ENCODE data around the gene CACNA2D1. TPM values are rescaled to one million over a fixed set of nuclear protein-coding genes. Genes with fewer than 3 reads are reported as not detected.

The CACNA2D1 gene
- total and polyA plus RNA-seq, 8 donors, result 0.79 to 5.0 (median 2.1) TPM

GRCh38 chr7:82067628-82068264 is 375.8 kb downstream of the CACNA2D1 start:
- no peaks in the 10 kb centered on the region for H3K27me3 ChIP-seq
- no peak overlapping the region for H3K27ac ChIP-seq
- FAIRE-seq (no peak), ATAC-seq (no peak), DNase-seq (no peak)
- 74 to 77% methylated on average over 2 of the region's 2 CpGs for WGBS, 2 donors
- no peak overlapping the region for H3K4me3 ChIP-seq
- H3K36me3 ChIP-seq, result no peaks in the 10 kb centered on the region
- no peaks in the 10 kb centered on the region for H3K4me1 ChIP-seq
- no peak for TF ChIP-seq CTCF (IDR thresholded peaks at IDR 0.05)
- intact Hi-C loops (cut with DNase I), result no loop called here
- H3K9me3 ChIP-seq, result no peaks in the 10 kb centered on the region

- H3K4me3 ChIP-seq, result no peak overlapping the region
- TF ChIP-seq CTCF (IDR thresholded peaks at IDR 0.05), result no peak
- no peaks in the 10 kb centered on the region for H3K27me3 ChIP-seq
- no peak overlapping the region for H3K27ac ChIP-seq
- no peak for ATAC-seq
- FAIRE-seq, result no peak
- H3K9me3 ChIP-seq, result no peaks in the 10 kb centered on the region
- intact Hi-C loops (cut with DNase I), result no loop called here
- WGBS, 2 donors, result 43 to 68% methylated on average over 1 of the region's 1 CpG
- H3K4me1 ChIP-seq, result no peaks in the 10 kb centered on the region
- H3K36me3 ChIP-seq, result no peaks in the 10 kb centered on the region
- DNase-seq, result no peak
Observed at GRCh38 chr7:82057476-82057875, 386.1 kb downstream of the CACNA2D1 start.

GRCh38 chr7:82056282-82056681 is 387.3 kb downstream of the CACNA2D1 start:
- H3K9me3 ChIP-seq, result no peaks in the 10 kb centered on the region
- ATAC-seq (no peak), DNase-seq (no peak), FAIRE-seq (no peak)
- no peaks in the 10 kb centered on the region for H3K36me3 ChIP-seq
- no peak overlapping the region for H3K27ac ChIP-seq
- intact Hi-C loops (cut with DNase I), result no loop called here
- no peak for TF ChIP-seq CTCF (IDR thresholded peaks at IDR 0.05)
- 72 to 75% methylated on average over 2 of the region's 2 CpGs for WGBS, 2 donors
- no peak overlapping the region for H3K4me3 ChIP-seq
- H3K4me1 ChIP-seq, result no peaks in the 10 kb centered on the region
- no peaks in the 10 kb centered on the region for H3K27me3 ChIP-seq

GRCh38 chr7:82054544-82054943 is 389.0 kb downstream of the CACNA2D1 start:
- Histone ChIP-seq H3K36me3 (no peaks in the 10 kb centered on the region), H3K4me3 (no peak overlapping the region), H3K4me1 (no peaks in the 10 kb centered on the region), H3K27ac (no peak overlapping the region), H3K9me3 (no peaks in the 10 kb centered on the region), H3K27me3 (no peaks in the 10 kb centered on the region)
- FAIRE-seq (no peak), ATAC-seq (no peak), DNase-seq (no peak)
- WGBS, 2 donors, result 63 to 69% methylated on average over 1 of the region's 1 CpG
- TF ChIP-seq CTCF (IDR thresholded peaks at IDR 0.05), result no peak
- intact Hi-C loops (cut with DNase I), result no loop called here

- Histone ChIP-seq H3K27ac (no peak overlapping the region), H3K4me1 (no peaks in the 10 kb centered on the region), H3K9me3 (no peaks in the 10 kb centered on the region), H3K36me3 (no peaks in the 10 kb centered on the region), H3K27me3 (no peaks in the 10 kb centered on the region), H3K4me3 (no peak overlapping the region)
- no peak for FAIRE-seq
- intact Hi-C loops (cut with DNase I), result no loop called here
- no peak for DNase-seq
- no peak for ATAC-seq
- no peak for TF ChIP-seq CTCF (IDR thresholded peaks at IDR 0.05)
- WGBS, 2 donors, result 65 to 72% methylated on average over 3 of the region's 3 CpGs
Observed at GRCh38 chr7:82053453-82054032, 390.0 kb downstream of the CACNA2D1 start.

Data from pancreas (tissue), 10 donors.